K562 (cell line): ENCODE results near the gene IGF2R. TPM values are rescaled to one million over a fixed set of nuclear protein-coding genes. Genes with fewer than 3 reads are reported as not detected.

Experiments used
- ATF1 ChIP-seq, 2 experiments: fragments of 450-650 bp in 1 of 2; IDR thresholded peaks; 2 replicates each; pipeline ENCODE4 v1.6.1; 2016; ENCODE audit warnings: missing compliant biosample characterization in 1 of 2, missing genetic modification characterization in 1 of 2
- CEBPB ChIP-seq: fragments of 450-650 bp; IDR thresholded peaks from 2 replicates; pipeline ENCODE4 v1.6.1; 2016; ENCODE audit warnings: missing genetic modification characterization, missing compliant biosample characterization
- E2F1 ChIP-seq: sonication (generic); formaldehyde crosslinking; IDR thresholded peaks from 2 replicates; pipeline ENCODE4 v1.8.1; 2023; ENCODE audit warnings: mild to moderate bottlenecking, missing genetic modification reagents, moderate library complexity
- E2F8 ChIP-seq: fragments of 450-650 bp; IDR thresholded peaks from 2 replicates; pipeline ENCODE4 v1.7.1; 2018; ENCODE audit warnings: mild to moderate bottlenecking, low read depth; ENCODE audit not compliant: partially characterized antibody
- ELF1 ChIP-seq: fragments of 200-800 bp; sonication (Bioruptor generic); IDR thresholded peaks from 2 replicates; pipeline ENCODE4 v1.6.1; 2016; ENCODE audit warnings: missing genetic modification characterization, missing compliant biosample characterization
- HMGXB4 ChIP-seq: sonication (generic); formaldehyde crosslinking; IDR thresholded peaks from 2 replicates; pipeline ENCODE4 v1.8.1; 2023; ENCODE audit warnings: mild to moderate bottlenecking, missing genetic modification reagents
- MAFK ChIP-seq: IDR thresholded peaks from 2 replicates; pipeline ENCODE4 v1.6.1; 2011; ENCODE audit warnings: low read length, improper control_type of control experiment
- MIER1 ChIP-seq: fragments of 450-650 bp; IDR thresholded peaks from 2 replicates; pipeline ENCODE4 v1.6.1; 2016; ENCODE audit warnings: antibody characterized with exemption, mild to moderate bottlenecking, low read depth
- NCOA6 ChIP-seq: fragments of 450-650 bp; IDR thresholded peaks from 2 replicates; pipeline ENCODE4 v1.6.1; 2017; ENCODE audit warnings: mild to moderate bottlenecking
- NR0B1 ChIP-seq: fragments of 450-650 bp; IDR thresholded peaks from one replicate; pipeline ENCODE4 v1.6.1; 2018; ENCODE audit warnings: mild to moderate bottlenecking, moderate library complexity; ENCODE audit not compliant: partially characterized antibody
- NR1H2 ChIP-seq: sonication (generic); formaldehyde crosslinking; IDR thresholded peaks from 2 replicates; pipeline ENCODE4 v1.4.0; 2020; ENCODE audit warnings: mild to moderate bottlenecking, missing genetic modification reagents
- PHF8 ChIP-seq: fragments of 200-600 bp; sonication (generic); IDR thresholded peaks from 2 replicates; pipeline ENCODE4 v1.6.1; 2012; ENCODE audit warnings: mixed run types, mild to moderate bottlenecking, inconsistent platforms, low read length, moderate library complexity, borderline replicate concordance
- SMAD2 ChIP-seq: fragments of 150-350 bp; IDR thresholded peaks from 2 replicates; pipeline ENCODE4 v1.6.1; 2014; ENCODE audit warnings: low read depth, mild to moderate bottlenecking, low read length
- SNAPC5 ChIP-seq: fragments of 250-450 bp; sonication (Bioruptor Pico); IDR thresholded peaks from 2 replicates; pipeline ENCODE4 v1.8.0; 2021; ENCODE audit warnings: moderate library complexity, mild to moderate bottlenecking, inconsistent platforms
- TCFL5 ChIP-seq: fragments of 250-450 bp; sonication (Bioruptor Pico); conservative IDR thresholded peaks from 2 replicates; pipeline ENCODE4 v1.6.1; 2021; ENCODE audit warnings: mild to moderate bottlenecking, moderate library complexity, matching md5 sums
- TRIM24 ChIP-seq, 2 experiments: fragments of 450-650 bp; IDR thresholded peaks; 2 replicates each; pipeline ENCODE4 v1.6.1; 2016
- U2AF1 ChIP-seq: fragments of 200-400 bp; formaldehyde crosslinking; optimal IDR thresholded peaks from 2 replicates; pipeline ENCODE3; 2017; ENCODE audit warnings: mild to moderate bottlenecking, low read depth, low read length, moderate library complexity
- USF1 ChIP-seq: sonication (generic); formaldehyde crosslinking; IDR thresholded peaks from 2 replicates; pipeline ENCODE4 v1.9.0; 2022; ENCODE audit warnings: mild to moderate bottlenecking, missing genetic modification reagents
- ZNF140 ChIP-seq: fragments of 250-450 bp; sonication (Bioruptor Pico); IDR thresholded peaks from 2 replicates; pipeline ENCODE4 v1.8.0; 2021; ENCODE audit warnings: moderate library complexity, mild to moderate bottlenecking, inconsistent platforms
- ZNF347 ChIP-seq: fragments of 450-650 bp; formaldehyde crosslinking; IDR thresholded peaks from 2 replicates; pipeline ENCODE4 v1.4.0; 2020; ENCODE audit warnings: low read depth, mild to moderate bottlenecking, moderate library complexity
- ZNF584 ChIP-seq: fragments of 200-800 bp; sonication (Bioruptor generic); IDR thresholded peaks from 2 replicates; pipeline ENCODE4 v1.6.1; 2016; ENCODE audit warnings: low read depth, mild to moderate bottlenecking, missing genetic modification characterization, missing compliant biosample characterization
- ZNF699 ChIP-seq: fragments of 250-450 bp; sonication (Bioruptor Pico); IDR thresholded peaks from 2 replicates; pipeline ENCODE4 v1.8.0; 2021; ENCODE audit warnings: mild to moderate bottlenecking, moderate library complexity; ENCODE audit not compliant: insufficient replicate concordance
- polyA plus RNA-seq, 8 experiments: library from polyadenylated mRNA; depleted of rRNA in 4 of 8; stranded (reverse) in 5 of 8; unstranded in 3 of 8; fragments of >200 nt; fragmentation: Nextera tagmentation in 2 of 8; fragmentation: Illumina TruSeq in 1 of 8; extraction: Ambion mirVana in 2 of 8; extraction: Trizol in 1 of 8; gene quantifications; 2 replicates each; pipeline versions ENCODE4 v1.2.1 to v1.2.3, GENCODE V29; 2011 to 2014; ENCODE audit warnings: inconsistent platforms in 1 of 8, missing spikeins in 1 of 8
- total RNA-seq, 7 experiments: library from RNA; depleted of rRNA in 6 of 7; stranded (reverse); fragments of >200 nt in 6 of 7; fragmentation: Illumina TruSeq in 2 of 7; extraction: Trizol in 2 of 7; gene quantifications; 2 replicates each; pipeline versions ENCODE4 v1.2.1 to v1.2.3, GENCODE V29; 2011 to 2021; ENCODE audit warnings: low replicate concordance in 1 of 7

IGF2R gene
- total and polyA plus RNA-seq, 9 of the 15 experiments (the other 6 are each of a cell fraction or from before 2014, with no cell fraction given): 3.5 to 92.3 (median 34.5) TPM

GRCh38 chr6:159973951-159974350 lies 5.1 kb downstream of the IGF2R start (continued):
- TF ChIP-seq E2F1 (no peak), PHF8 (no peak), NR0B1 (no peak), MAFK (peak; percentile 94), HMGXB4 (no peak), USF1 (no peak), E2F8 (no peak), ATF1 (CRISPR knock-in tag; IDR thresholded peaks at IDR 0.05) (no peak), ATF1 (tag; IDR thresholded peaks at IDR 0.05) (peak; percentile 23; the same call in 1 of the 2 replicates), TRIM24 (IDR thresholded peaks at IDR 0.05) (peak; percentile 65 to 86; a peak in 3 of 4 replicates), NCOA6 (no peak), CEBPB (peak; percentile 99), ZNF347 (CRISPR knock-in tag) (no peak), MIER1 (no peak), NR1H2 (CRISPR knock-in tag) (no peak), ZNF699 (CRISPR knock-in tag) (no peak), ZNF140 (CRISPR knock-in tag) (no peak), ELF1 (no peak), ZNF584 (no peak), SNAPC5 (CRISPR knock-in tag) (no peak), TCFL5 (CRISPR knock-in tag) (no peak), U2AF1 (no peak), SMAD2 (no peak)
